Upper lobe of left lung (tissue), 4 donors: Measurements from ENCODE around the gene CCDC57.

Source experiments
- POLR2A ChIP-seq, 4 donors: fragments of 450-650 bp; IDR thresholded peaks; one replicate each; pipeline ENCODE4 v1.5.1; 2016 to 2017; ENCODE audit warnings: antibody characterized with exemption in 4 of 4, mild to moderate bottlenecking in 2 of 4
- TF ChIP-seq, protein P1 (sequence below), 6 experiments: fragments of 450-650 bp in 4 of 6; fragments of 200-600 bp in 2 of 6; sonication (generic) in 2 of 6; IDR thresholded peaks; one replicate each; pipeline ENCODE4 v1.5.1; 2016 to 2019; ENCODE audit warnings: antibody characterized with exemption in 6 of 6

DNA sequence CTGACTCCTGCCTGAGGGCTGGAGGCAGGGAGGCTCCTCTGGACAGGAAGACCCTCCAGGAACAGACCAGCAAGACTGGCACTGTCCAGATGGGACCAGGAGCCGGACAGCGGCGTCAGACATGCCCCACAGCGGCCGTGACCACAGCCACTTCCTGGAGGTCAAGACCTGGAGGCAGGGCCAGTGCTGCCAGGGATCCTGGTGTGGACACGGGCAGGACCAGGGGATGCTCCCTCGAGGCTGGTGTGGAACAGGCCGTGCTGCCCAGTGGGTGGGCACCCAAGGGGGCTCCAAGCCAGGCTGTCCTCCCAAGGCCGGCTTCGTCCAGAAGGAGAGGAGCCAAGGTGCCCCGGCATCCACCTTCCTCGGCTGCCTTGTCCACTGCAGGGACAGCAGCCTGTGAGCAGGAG is 4.5 kb upstream of the CCDC57 start:
- TF ChIP-seq, protein P1, sequence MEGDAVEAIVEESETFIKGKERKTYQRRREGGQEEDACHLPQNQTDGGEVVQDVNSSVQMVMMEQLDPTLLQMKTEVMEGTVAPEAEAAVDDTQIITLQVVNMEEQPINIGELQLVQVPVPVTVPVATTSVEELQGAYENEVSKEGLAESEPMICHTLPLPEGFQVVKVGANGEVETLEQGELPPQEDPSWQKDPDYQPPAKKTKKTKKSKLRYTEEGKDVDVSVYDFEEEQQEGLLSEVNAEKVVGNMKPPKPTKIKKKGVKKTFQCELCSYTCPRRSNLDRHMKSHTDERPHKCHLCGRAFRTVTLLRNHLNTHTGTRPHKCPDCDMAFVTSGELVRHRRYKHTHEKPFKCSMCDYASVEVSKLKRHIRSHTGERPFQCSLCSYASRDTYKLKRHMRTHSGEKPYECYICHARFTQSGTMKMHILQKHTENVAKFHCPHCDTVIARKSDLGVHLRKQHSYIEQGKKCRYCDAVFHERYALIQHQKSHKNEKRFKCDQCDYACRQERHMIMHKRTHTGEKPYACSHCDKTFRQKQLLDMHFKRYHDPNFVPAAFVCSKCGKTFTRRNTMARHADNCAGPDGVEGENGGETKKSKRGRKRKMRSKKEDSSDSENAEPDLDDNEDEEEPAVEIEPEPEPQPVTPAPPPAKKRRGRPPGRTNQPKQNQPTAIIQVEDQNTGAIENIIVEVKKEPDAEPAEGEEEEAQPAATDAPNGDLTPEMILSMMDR (IDR thresholded peaks at IDR 0.05), result no peak
- TF ChIP-seq POLR2A (IDR thresholded peaks at IDR 0.05), result no peak
